Testis (tissue), 2 donors: Measurements from ENCODE around the gene STIM1.

ENCODE experiments used
- POLR2A ChIP-seq: fragments of 450-650 bp; IDR thresholded peaks from one replicate; pipeline ENCODE4 v1.6.1; 2017; ENCODE audit warnings: antibody characterized with exemption, mild to moderate bottlenecking, moderate library complexity
- TF ChIP-seq, protein P1 (sequence below), 3 experiments: fragments of 450-650 bp in 2 of 3; fragments of 200-600 bp in 1 of 3; sonication (generic) in 1 of 3; IDR thresholded peaks; one replicate each; pipeline ENCODE4 v1.5.1; 2016 to 2019; ENCODE audit warnings: antibody characterized with exemption in 3 of 3, mild to moderate bottlenecking in 2 of 3, moderate library complexity in 1 of 3

DNA sequence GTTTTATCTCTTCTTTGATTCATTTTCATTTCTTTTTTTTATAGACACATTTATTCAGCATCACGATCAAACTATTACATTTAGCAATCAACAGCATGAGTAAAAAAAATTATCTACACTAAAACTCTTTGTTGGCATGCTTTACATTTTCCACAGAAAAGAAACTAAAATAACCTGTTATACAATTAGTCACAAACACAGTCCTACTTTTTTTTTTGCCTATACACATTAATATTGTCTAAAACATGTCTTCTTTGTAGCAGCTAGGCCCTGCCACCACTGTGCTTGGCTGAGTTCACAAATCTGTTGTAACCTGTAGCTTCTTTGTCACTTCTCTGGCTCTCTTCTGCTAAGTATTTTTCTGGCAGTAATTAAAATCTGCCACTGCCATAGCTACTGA, 117.0 kb downstream of the STIM1 start:
- TF ChIP-seq, protein P1, sequence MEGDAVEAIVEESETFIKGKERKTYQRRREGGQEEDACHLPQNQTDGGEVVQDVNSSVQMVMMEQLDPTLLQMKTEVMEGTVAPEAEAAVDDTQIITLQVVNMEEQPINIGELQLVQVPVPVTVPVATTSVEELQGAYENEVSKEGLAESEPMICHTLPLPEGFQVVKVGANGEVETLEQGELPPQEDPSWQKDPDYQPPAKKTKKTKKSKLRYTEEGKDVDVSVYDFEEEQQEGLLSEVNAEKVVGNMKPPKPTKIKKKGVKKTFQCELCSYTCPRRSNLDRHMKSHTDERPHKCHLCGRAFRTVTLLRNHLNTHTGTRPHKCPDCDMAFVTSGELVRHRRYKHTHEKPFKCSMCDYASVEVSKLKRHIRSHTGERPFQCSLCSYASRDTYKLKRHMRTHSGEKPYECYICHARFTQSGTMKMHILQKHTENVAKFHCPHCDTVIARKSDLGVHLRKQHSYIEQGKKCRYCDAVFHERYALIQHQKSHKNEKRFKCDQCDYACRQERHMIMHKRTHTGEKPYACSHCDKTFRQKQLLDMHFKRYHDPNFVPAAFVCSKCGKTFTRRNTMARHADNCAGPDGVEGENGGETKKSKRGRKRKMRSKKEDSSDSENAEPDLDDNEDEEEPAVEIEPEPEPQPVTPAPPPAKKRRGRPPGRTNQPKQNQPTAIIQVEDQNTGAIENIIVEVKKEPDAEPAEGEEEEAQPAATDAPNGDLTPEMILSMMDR (IDR thresholded peaks at IDR 0.05): no peak
- TF ChIP-seq POLR2A: no peak
